K562 (cell line): Measurements from ENCODE around the gene NRDE2. TPM values are rescaled to one million over a fixed set of nuclear protein-coding genes. Genes with fewer than 3 reads are reported as not detected.

Source experiments
- ATAC-seq: fragments of 200-7000 bp; cut with Tn5 transposase; 3 replicates; pipeline ENCODE4 v1.9.1; 2020; ENCODE audit warnings: moderate library complexity
- BruUV-seq: library from RNA; stranded (reverse); fragments of 400-500 nt; replicated peaks from 2 replicates; lab custom pipeline; 2021; lab: Mats Ljungman, UMichigan
- CTCF ChIA-PET: fragments of 300-600 bp; formaldehyde crosslinking; extraction: SDS; loops from one replicate; lab custom pipeline; 2021; ENCODE audit warnings: low intra/inter-chr PET ratio; lab: Yijun Ruan, JAX
- POLR2A ChIA-PET: fragments of 300-600, 350-650 bp; sonication (Branson Sonifier 250); formaldehyde crosslinking; extraction: SDS; loops from one replicate; lab custom pipeline; 2021; ENCODE audit warnings: antibody characterized with exemption, inconsistent platforms; lab: Yijun Ruan, JAX
- DNase-seq, 4 experiments: peaks; one replicate each; pipeline versions ENCODE4 v3.0.0 to v3.0.0-alpha.2; 2011 to 2018; ENCODE audit warnings: low spot score in 3 of 4, mixed read lengths in 3 of 4; ENCODE audit errors: extremely low read depth in 1 of 4
- FAIRE-seq: peaks from 2 replicates; lab custom pipeline; 2011; peaks lifted over from hg19 to GRCh38; lab: Jason Lieb, UNC
- H2AFZ ChIP-seq: 2 replicates; pipeline ENCODE4 v1.6.0; 2011; ENCODE audit warnings: low read depth, low read length, control low read depth, inconsistent platforms
- H3K27ac ChIP-seq: fragments of 200-600 bp; 3 replicates; pipeline ENCODE4 v1.8.0; 2011; ENCODE audit warnings: low read depth, mild to moderate bottlenecking, control low read depth, inconsistent platforms, low read length, moderate library complexity, mixed read lengths; ENCODE audit errors: extremely low read depth
- H3K27me3 ChIP-seq, 2 experiments: fragments of 300-600 bp in 1 of 2; 2 replicates in 1 of 2; 3 replicates in 1 of 2; pipeline versions ENCODE4 v1.6.0 to v1.8.0; 2011; ENCODE audit warnings: inconsistent platforms in 2 of 2, low read length in 2 of 2, mild to moderate bottlenecking in 1 of 2, mixed read lengths in 1 of 2, moderate library complexity in 1 of 2; ENCODE audit not compliant: control insufficient read depth in 2 of 2, insufficient read depth in 2 of 2
- H3K36me3 ChIP-seq: fragments of 300-600 bp; 3 replicates; pipeline ENCODE4 v1.8.0; 2011; ENCODE audit warnings: mild to moderate bottlenecking, low read length, inconsistent platforms; ENCODE audit not compliant: control insufficient read depth, insufficient read depth
- H3K4me1 ChIP-seq, 2 experiments: fragments of 200-600 bp in 1 of 2; replicated peaks in 1 of 2; 2 replicates in 1 of 2; 3 replicates in 1 of 2; pipeline versions ENCODE4 v1.5.1 to v1.8.0; 2011; ENCODE audit warnings: inconsistent platforms in 2 of 2, low read length in 2 of 2, mild to moderate bottlenecking in 1 of 2, mixed read lengths in 1 of 2, moderate library complexity in 1 of 2; ENCODE audit not compliant: control insufficient read depth in 2 of 2, insufficient read depth in 2 of 2
- H3K4me2 ChIP-seq: 2 replicates; pipeline ENCODE4 v1.6.1; 2011; ENCODE audit warnings: low read length, control low read depth, inconsistent platforms, mixed read lengths; ENCODE audit not compliant: insufficient read depth
- H3K4me3 ChIP-seq: fragments of 200-600 bp; sonication (generic), shearing (Covaris generic); 2 replicates; pipeline ENCODE4 v1.5.1; 2016; ENCODE audit warnings: control low read depth, inconsistent platforms
- H3K79me2 ChIP-seq: fragments of 200-600 bp; 3 replicates; pipeline ENCODE4 v1.8.0; 2011; ENCODE audit warnings: low read length, inconsistent platforms; ENCODE audit not compliant: control insufficient read depth, insufficient read depth
- H3K9ac ChIP-seq, 2 experiments: 2 replicates each; pipeline versions ENCODE4 v1.6.0 to v1.6.1; 2011; ENCODE audit warnings: low read depth in 2 of 2, low read length in 2 of 2, control low read depth in 1 of 2, inconsistent platforms in 1 of 2, mild to moderate bottlenecking in 1 of 2, mixed read lengths in 1 of 2; ENCODE audit not compliant: insufficient read depth in 1 of 2
- H3K9me1 ChIP-seq: one replicate; pipeline ENCODE4 v1.6.0; 2011; ENCODE audit warnings: inconsistent platforms, mild to moderate bottlenecking, low read length, moderate library complexity; ENCODE audit not compliant: control insufficient read depth, insufficient read depth
- H3K9me3 ChIP-seq: replicated peaks from 2 replicates; pipeline ENCODE4 v1.5.1; 2011; ENCODE audit warnings: low read depth, low read length, inconsistent platforms; ENCODE audit not compliant: control insufficient read depth, insufficient read depth
- H4K20me1 ChIP-seq: replicated peaks from 2 replicates; pipeline ENCODE4 v1.6.1; 2011; ENCODE audit warnings: low read length, inconsistent platforms, mixed read lengths; ENCODE audit not compliant: control insufficient read depth, insufficient read depth
- ETS2 ChIP-seq: IDR thresholded peaks from 2 replicates; pipeline ENCODE4 v1.6.1; 2016; ENCODE audit warnings: borderline replicate concordance, missing genetic modification characterization, mild to moderate bottlenecking, moderate library complexity, missing compliant biosample characterization; ENCODE audit not compliant: poor library complexity, severe bottlenecking
- PCBP1 ChIP-seq: fragments of 200-400 bp; formaldehyde crosslinking; IDR thresholded peaks from 2 replicates; pipeline ENCODE4 v1.6.1; 2018; ENCODE audit warnings: mild to moderate bottlenecking, low read depth, low read length; ENCODE audit not compliant: poor library complexity, severe bottlenecking
- POLR2H ChIP-seq: IDR thresholded peaks from 2 replicates; pipeline ENCODE4 v1.6.1; 2016; ENCODE audit warnings: missing genetic modification characterization, low read depth, mild to moderate bottlenecking, control low read depth, missing compliant biosample characterization, moderate library complexity
- PYGO2 ChIP-seq: fragments of 450-650 bp; IDR thresholded peaks from 2 replicates; pipeline ENCODE4 v1.6.1; 2016; ENCODE audit warnings: mild to moderate bottlenecking, missing genetic modification characterization, moderate library complexity, missing compliant biosample characterization
- ZNF408 ChIP-seq: fragments of 250-450 bp; sonication (Bioruptor Pico); IDR thresholded peaks from 2 replicates; pipeline ENCODE4 v1.4.0; 2020; ENCODE audit warnings: low read depth, mild to moderate bottlenecking, moderate library complexity
- WGBS: fragments of 100-300 bp; shearing (Covaris generic); methylation state at CpG from one replicate; pipeline ENCODE4 v1.1.6; 2016; ENCODE audit warnings: low coverage, mixed read lengths; ENCODE audit not compliant: insufficient coverage; ENCODE audit errors: missing lambda C conversion rate; 5-methylcytosine and 5-hydroxymethylcytosine counted together
- in situ Hi-C: fragments of 300-500 bp; cut with MboI; formaldehyde crosslinking; loops from 4 replicates; pipeline ENCODE4 v1.15.0; 2018; ENCODE audit warnings: inconsistent platforms, mixed read lengths
- intact Hi-C: fragments of 100-400 bp; cut with micrococcal nuclease; formaldehyde crosslinking; loops from 2 replicates; pipeline ENCODE4 v1.14.2; 2022
- polyA plus RNA-seq, 8 experiments: library from polyadenylated mRNA; depleted of rRNA in 4 of 8; stranded (reverse) in 5 of 8; unstranded in 3 of 8; fragments of >200 nt; fragmentation: Nextera tagmentation in 2 of 8; fragmentation: Illumina TruSeq in 1 of 8; extraction: Ambion mirVana in 2 of 8; extraction: Trizol in 1 of 8; gene quantifications; 2 replicates each; pipeline versions ENCODE4 v1.2.1 to v1.2.3, GENCODE V29; 2011 to 2014; ENCODE audit warnings: inconsistent platforms in 1 of 8, missing spikeins in 1 of 8
- total RNA-seq, 7 experiments: library from RNA; depleted of rRNA in 6 of 7; stranded (reverse); fragments of >200 nt in 6 of 7; fragmentation: Illumina TruSeq in 2 of 7; extraction: Trizol in 2 of 7; gene quantifications; 2 replicates each; pipeline versions ENCODE4 v1.2.1 to v1.2.3, GENCODE V29; 2011 to 2021; ENCODE audit warnings: low replicate concordance in 1 of 7
- TF ChIP-seq, protein P1 (sequence below): fragments of 250-450 bp; sonication (Bioruptor Pico); IDR thresholded peaks from 2 replicates; pipeline ENCODE4 v1.8.0; 2021; ENCODE audit warnings: mild to moderate bottlenecking, moderate library complexity

Gene NRDE2
- total and polyA plus RNA-seq, 9 of the 15 experiments (the other 6 are each of a cell fraction or from before 2014, with no cell fraction given) = 3.3 to 15.0 (median 8.4) TPM

DNA sequence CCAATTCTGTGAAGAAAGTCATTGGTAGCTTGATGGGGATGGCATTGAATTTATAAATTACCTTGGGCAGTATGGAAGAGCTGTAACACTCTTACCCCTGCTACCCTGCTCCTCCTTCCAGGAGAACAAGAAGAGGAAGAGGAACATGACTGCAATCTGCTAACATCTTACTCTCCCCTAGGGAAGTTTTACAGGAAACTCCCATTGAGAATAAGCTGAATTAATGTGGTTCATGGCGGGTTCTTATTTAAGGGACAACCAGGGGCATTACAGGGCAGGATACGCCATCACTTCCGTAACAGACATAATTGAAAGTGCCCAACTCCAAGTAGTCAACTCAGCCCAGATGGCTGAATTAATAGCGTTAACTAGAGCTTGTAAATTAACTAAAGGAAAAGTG is 84.8 kb downstream of the NRDE2 start:
- Histone ChIP-seq H3K79me2 (no peaks in the 10 kb centered on the region), H3K4me2 (no peak overlapping the region), H3K9me1 (no peaks in the 10 kb centered on the region), H3K27ac (no peak overlapping the region), H3K36me3 (no peaks in the 10 kb centered on the region), H3K9ac (no peak overlapping the region), H3K4me3 (no peak overlapping the region), H3K4me1 (no peaks in the 10 kb centered on the region), H3K27me3 (no peaks in the 10 kb centered on the region; a peak in 1 of 5 replicates), H3K9me3 (no peaks in the 10 kb centered on the region), H4K20me1 (no peaks in the 10 kb centered on the region), H2AFZ (no peak overlapping the region)
- in situ Hi-C loops (loop anchor here (25.0 kb wide), 1 partner anchor 310 kb away; no protein-coding TSS in a partner anchor), intact Hi-C loops (no loop called here)
- ChIA-PET POLR2A (no interaction called here), CTCF (no interaction called here)
- ATAC-seq (no peak), DNase-seq (no peak), FAIRE-seq (no peak)
- BruUV-seq = no TSS peak
- TF ChIP-seq PYGO2 (tag) (no peak), PCBP1 (no peak), ZNF408 (CRISPR knock-in tag) (no peak), ETS2 (tag) (no peak), POLR2H (no peak)
- TF ChIP-seq, protein P1, sequence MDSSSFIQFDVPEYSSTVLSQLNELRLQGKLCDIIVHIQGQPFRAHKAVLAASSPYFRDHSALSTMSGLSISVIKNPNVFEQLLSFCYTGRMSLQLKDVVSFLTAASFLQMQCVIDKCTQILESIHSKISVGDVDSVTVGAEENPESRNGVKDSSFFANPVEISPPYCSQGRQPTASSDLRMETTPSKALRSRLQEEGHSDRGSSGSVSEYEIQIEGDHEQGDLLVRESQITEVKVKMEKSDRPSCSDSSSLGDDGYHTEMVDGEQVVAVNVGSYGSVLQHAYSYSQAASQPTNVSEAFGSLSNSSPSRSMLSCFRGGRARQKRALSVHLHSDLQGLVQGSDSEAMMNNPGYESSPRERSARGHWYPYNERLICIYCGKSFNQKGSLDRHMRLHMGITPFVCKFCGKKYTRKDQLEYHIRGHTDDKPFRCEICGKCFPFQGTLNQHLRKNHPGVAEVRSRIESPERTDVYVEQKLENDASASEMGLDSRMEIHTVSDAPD (CRISPR knock-in tag) = no peak
- 0% methylated on average over 4 of the region's 4 CpGs for WGBS
